BLaER1 treated with 17β-estradiol and CSF1 and Interleukin-3, amounts not matched to agents 10 nM and 100 nM (cell line): ENCODE data around the gene TENM3.

Source experiments
- H3K27ac ChIP-seq, 11 experiments: shearing (Covaris generic); formaldehyde crosslinking; 2 replicates each; pipeline ENCODE4 v1.8.1; 2022
- H3K27me3 ChIP-seq, 11 experiments: shearing (Covaris generic); formaldehyde crosslinking; 2 replicates each; pipeline ENCODE4 v1.8.1; 2022
- H3K36me3 ChIP-seq, 11 experiments: shearing (Covaris generic); formaldehyde crosslinking; 2 replicates each; pipeline ENCODE4 v1.8.1; 2022
- H3K4me1 ChIP-seq, 10 experiments: shearing (Covaris generic); formaldehyde crosslinking; 2 replicates each; pipeline ENCODE4 v1.8.1; 2022
- H3K4me2 ChIP-seq, 11 experiments: shearing (Covaris generic); formaldehyde crosslinking; 2 replicates each; pipeline ENCODE4 v1.8.1; 2022
- H3K4me3 ChIP-seq, 10 experiments: shearing (Covaris generic); formaldehyde crosslinking; 2 replicates each; pipeline ENCODE4 v1.8.1; 2022
- H3K9ac ChIP-seq, 11 experiments: shearing (Covaris generic); formaldehyde crosslinking; 2 replicates each; pipeline ENCODE4 v1.8.1; 2022
- H3K9me3 ChIP-seq, 11 experiments: shearing (Covaris generic); formaldehyde crosslinking; replicated peaks in 1 of 11; 2 replicates each; pipeline ENCODE4 v1.8.1; 2022
- H4K20me1 ChIP-seq, 11 experiments: shearing (Covaris generic); formaldehyde crosslinking; 2 replicates each; pipeline ENCODE4 v1.8.1; 2022
- Cebpa-rat ChIP-seq, 11 experiments: shearing (Covaris generic); IDR thresholded peaks; 2 replicates each; pipeline ENCODE4 v1.8.1; 2022

TENM3 gene

DNA sequence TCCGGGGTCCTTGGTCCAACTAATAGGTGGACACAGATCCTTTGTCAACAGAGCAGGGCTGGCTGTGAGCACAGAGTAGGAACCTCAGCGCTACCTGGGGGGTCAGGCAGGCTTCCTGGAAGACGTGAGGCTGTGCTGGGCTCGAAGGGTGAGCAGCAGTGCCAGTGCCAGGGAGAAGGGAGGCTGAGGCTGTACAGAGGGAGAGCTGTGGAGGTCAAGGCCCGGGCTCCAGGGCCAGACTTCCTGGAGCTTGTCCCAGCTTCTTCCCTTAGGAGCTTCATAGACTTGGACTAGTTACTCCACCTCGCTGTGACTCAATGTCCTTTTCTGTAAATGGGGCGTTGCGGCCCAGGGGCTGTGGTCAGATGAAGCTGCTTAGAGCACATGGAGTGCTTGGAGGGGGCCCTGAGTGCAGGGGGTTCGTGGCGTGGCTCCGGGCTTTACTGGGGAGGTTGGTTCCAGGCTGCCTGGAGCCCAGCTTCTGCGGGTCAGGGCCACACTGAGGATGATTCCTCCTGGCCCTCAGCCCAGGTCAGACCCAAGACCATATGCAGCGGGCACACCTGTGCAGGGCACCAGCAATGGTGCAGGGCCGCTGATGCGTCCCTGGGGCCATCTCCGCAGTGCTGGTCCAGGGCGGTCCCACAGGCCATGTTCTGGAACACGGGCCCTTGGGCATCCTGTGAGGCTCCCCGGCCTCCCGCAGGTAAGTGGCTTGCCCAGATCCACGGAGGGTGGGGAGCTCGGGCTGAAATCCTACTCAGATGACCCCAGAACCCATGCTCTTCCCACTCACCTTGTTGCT is 575.9 kb downstream of the TENM3 start:
- no peak overlapping the region for H3K4me3 ChIP-seq
- H3K4me2 ChIP-seq, result no peak overlapping the region
- H4K20me1 ChIP-seq, result no peaks in the 10 kb centered on the region

DNA sequence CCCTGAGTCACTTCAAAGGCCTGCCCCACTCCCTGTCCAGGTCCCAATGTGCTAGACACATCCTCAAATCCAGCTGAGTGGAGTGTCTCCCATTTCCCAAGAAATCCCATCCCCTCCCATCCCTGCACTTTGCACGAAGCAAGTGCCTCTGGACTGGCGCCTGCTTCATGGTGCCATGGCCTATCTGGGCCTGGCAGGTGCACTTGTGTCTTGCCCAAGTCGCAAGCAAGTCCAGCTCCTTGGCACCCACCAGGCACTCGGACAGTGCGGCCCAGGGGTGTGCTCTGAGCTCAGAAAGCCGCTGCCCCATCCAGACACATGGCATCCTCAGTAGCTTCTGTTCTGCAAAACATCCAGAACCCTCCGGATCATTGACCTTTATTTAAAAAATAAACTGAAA is 576.5 kb downstream of the TENM3 start:
- no peak for TF ChIP-seq Cebpa-rat (IDR thresholded peaks at IDR 0.05)
- Histone ChIP-seq H3K9ac (no peak overlapping the region), H3K27me3 (no peaks in the 10 kb centered on the region), H3K9me3 (no peaks in the 10 kb centered on the region), H3K4me1 (peaks cover 0 to 27% (median 22%) of the 10 kb centered on the region in 10 experiments; a peak in 17 of 20 replicates), H3K4me2 (no peak overlapping the region), H4K20me1 (no peaks in the 10 kb centered on the region), H3K27ac (no peak overlapping the region), H3K36me3 (no peaks in the 10 kb centered on the region), H3K4me3 (no peak overlapping the region)

More for the DNA sequence above, 575.9 kb downstream of the TENM3 start:
- Histone ChIP-seq H3K4me1 (peaks cover 0 to 21% (median 16%) of the 10 kb centered on the region in 10 experiments; a peak in 15 of 20 replicates), H3K27me3 (no peaks in the 10 kb centered on the region), H3K9ac (no peak overlapping the region), H3K9me3 (peaks cover 0 to under 1% (median 0%) of the 10 kb centered on the region in 11 experiments; a peak in 1 of 22 replicates), H3K27ac (no peak overlapping the region), H3K36me3 (no peaks in the 10 kb centered on the region)
- no peak for TF ChIP-seq Cebpa-rat (IDR thresholded peaks at IDR 0.05)

DNA sequence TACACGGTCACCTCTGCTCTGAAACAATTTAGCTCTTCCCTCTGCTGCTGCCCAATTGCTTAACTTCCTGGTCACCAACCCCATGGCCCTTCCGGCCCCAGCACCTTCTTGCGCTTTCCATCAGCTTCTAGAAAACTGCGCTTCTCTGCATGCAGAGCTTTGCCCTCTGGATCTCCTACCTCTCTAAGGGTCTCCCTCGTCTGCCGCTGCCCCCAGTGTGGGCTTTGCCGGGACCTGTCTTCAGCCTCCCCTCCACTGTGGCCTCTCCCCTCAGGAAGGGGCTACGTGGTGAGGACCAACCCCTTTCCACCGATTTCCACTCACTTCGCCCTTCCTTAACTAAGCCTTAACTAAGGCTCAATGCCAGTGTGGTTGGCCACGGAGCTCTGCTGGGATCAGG is 579.4 kb downstream of the TENM3 start:
- peak overlapping the region in 5 of 11 experiments; percentile 2 to 91 (median 87); a peak in 4 of 22 replicates for H3K4me2 ChIP-seq
- H3K27ac ChIP-seq, result peak overlapping the region in 1 of 11 experiments; percentile 11; a peak in 3 of 22 replicates
- no peak for TF ChIP-seq Cebpa-rat (IDR thresholded peaks at IDR 0.05)
- H3K9ac ChIP-seq, result no peak overlapping the region
- peaks cover 23 to 55% (median 50%) of the 10 kb centered on the region in 10 experiments for H3K4me1 ChIP-seq
- no peaks in the 10 kb centered on the region for H3K27me3 ChIP-seq
- H3K4me3 ChIP-seq, result no peak overlapping the region
- no peaks in the 10 kb centered on the region for H3K9me3 ChIP-seq
- H3K36me3 ChIP-seq, result no peaks in the 10 kb centered on the region
- no peaks in the 10 kb centered on the region for H4K20me1 ChIP-seq

DNA sequence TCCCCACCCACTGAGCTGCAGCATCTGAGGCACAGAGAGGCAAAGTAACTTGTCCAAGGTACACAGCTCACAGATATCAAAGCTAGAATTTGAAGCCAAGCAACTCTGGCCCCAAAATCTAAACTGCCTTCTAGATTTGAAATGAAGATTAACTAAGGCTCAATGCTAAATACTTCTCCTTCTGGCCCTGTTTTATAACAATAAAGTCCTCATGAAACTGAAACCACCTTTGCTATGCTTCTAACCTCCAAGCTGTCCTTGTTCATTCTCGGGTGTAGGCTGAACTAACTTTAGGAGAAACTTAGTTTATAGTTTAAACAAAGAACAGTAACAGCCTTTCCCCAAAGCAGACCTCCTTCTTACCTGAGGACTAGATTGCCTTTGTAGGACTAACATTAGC is 580.4 kb downstream of the TENM3 start:
- H3K36me3 ChIP-seq, result no peaks in the 10 kb centered on the region
- H3K4me2 ChIP-seq, result peak overlapping the region; percentile 1 to 91 (median 87); a peak in 17 of 22 replicates
- no peaks in the 10 kb centered on the region for H3K9me3 ChIP-seq
- H3K4me1 ChIP-seq, result peaks cover 23 to 66% (median 60%) of the 10 kb centered on the region in 10 experiments
- TF ChIP-seq Cebpa-rat (IDR thresholded peaks at IDR 0.05), result no peak
- no peaks in the 10 kb centered on the region for H4K20me1 ChIP-seq
- peak overlapping the region in 4 of 11 experiments; percentile 6 to 80 (median 10); a peak in 5 of 22 replicates for H3K27ac ChIP-seq
- H3K4me3 ChIP-seq, result no peak overlapping the region
- no peaks in the 10 kb centered on the region; a peak in 1 of 22 replicates for H3K27me3 ChIP-seq
- H3K9ac ChIP-seq, result 0 out of 22 replicates have a peak overlapping the region, but pooled peaks of 2 of the 11 experiments have one; percentile 6 to 21

- no peaks in the 10 kb centered on the region; a peak in 1 of 22 replicates for H3K27me3 ChIP-seq
- no peak overlapping the region; a peak in 1 of 20 replicates for H3K4me3 ChIP-seq
- H3K4me2 ChIP-seq, result peak overlapping the region; percentile 55 to 91 (median 87)
- H3K4me1 ChIP-seq, result peaks cover 29 to 80% (median 75%) of the 10 kb centered on the region in 10 experiments
- no peaks in the 10 kb centered on the region for H3K36me3 ChIP-seq
- TF ChIP-seq Cebpa-rat (IDR thresholded peaks at IDR 0.05), result no peak
- peak overlapping the region in 6 of 11 experiments; percentile 5 to 75 (median 74); a peak in 10 of 22 replicates for H3K9ac ChIP-seq
- no peaks in the 10 kb centered on the region for H4K20me1 ChIP-seq
- H3K27ac ChIP-seq, result peak overlapping the region in 8 of 11 experiments; percentile 12 to 81 (median 69); a peak in 15 of 22 replicates
- H3K9me3 ChIP-seq, result no peaks in the 10 kb centered on the region
Measured at GRCh38 chr4:182825003-182825402, 581.8 kb downstream of the TENM3 start.

- Histone ChIP-seq H3K36me3 (no peaks in the 10 kb centered on the region), H3K4me2 (peak overlapping the region; percentile 55 to 91 (median 87))
Measured at GRCh38 chr4:182825786-182826185, 582.6 kb downstream of the TENM3 start.

DNA sequence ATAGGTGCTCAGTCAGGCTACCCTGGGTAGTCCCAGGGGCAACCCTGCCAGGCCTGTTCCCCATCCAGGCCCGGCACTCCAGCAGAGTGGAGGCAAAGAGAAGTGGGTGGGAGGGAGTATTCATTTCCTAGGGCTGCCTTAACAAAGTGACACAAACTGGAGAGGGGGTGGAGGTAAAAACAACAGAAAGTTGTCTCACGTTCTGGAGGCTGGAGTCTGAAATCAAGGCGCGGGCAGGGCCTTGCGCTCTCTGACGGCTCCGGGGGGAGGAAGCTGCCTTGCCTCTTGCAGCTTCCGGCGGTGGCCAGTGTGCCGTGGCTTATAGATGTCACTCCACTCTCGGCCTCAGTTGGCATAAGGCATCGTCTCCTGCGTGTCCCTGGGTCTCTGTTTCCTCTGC is 583.2 kb downstream of the TENM3 start:
- Histone ChIP-seq H3K27ac (peak overlapping the region in 8 of 11 experiments; percentile 3 to 81 (median 69); a peak in 15 of 22 replicates), H3K4me3 (peak overlapping the region in 4 of 10 experiments; percentile 14 to 42 (median 29); a peak in 5 of 20 replicates), H4K20me1 (no peaks in the 10 kb centered on the region), H3K9me3 (no peaks in the 10 kb centered on the region), H3K9ac (peak overlapping the region in 8 of 11 experiments; percentile 20 to 75 (median 58); a peak in 14 of 22 replicates), H3K36me3 (no peaks in the 10 kb centered on the region), H3K4me1 (peaks cover 29 to 88% (median 80%) of the 10 kb centered on the region in 10 experiments), H3K27me3 (no peaks in the 10 kb centered on the region; a peak in 1 of 22 replicates), H3K4me2 (peak overlapping the region; percentile 55 to 91 (median 87))
- TF ChIP-seq Cebpa-rat (IDR thresholded peaks at IDR 0.05), result no peak

More at GRCh38 chr4:182825786-182826185, 582.6 kb downstream of the TENM3 start:
- no peak for TF ChIP-seq Cebpa-rat (IDR thresholded peaks at IDR 0.05)
- H4K20me1 ChIP-seq, result no peaks in the 10 kb centered on the region
- peaks cover 29 to 87% (median 78%) of the 10 kb centered on the region in 10 experiments for H3K4me1 ChIP-seq
- peak overlapping the region in 4 of 10 experiments; percentile 14 to 42 (median 29); a peak in 7 of 20 replicates for H3K4me3 ChIP-seq
- H3K9me3 ChIP-seq, result no peaks in the 10 kb centered on the region
- peak overlapping the region in 8 of 11 experiments; percentile 20 to 75 (median 58); a peak in 13 of 22 replicates for H3K9ac ChIP-seq
- H3K27ac ChIP-seq, result peak overlapping the region in 8 of 11 experiments; percentile 12 to 81 (median 69); a peak in 14 of 22 replicates
- H3K27me3 ChIP-seq, result no peaks in the 10 kb centered on the region; a peak in 1 of 22 replicates

DNA sequence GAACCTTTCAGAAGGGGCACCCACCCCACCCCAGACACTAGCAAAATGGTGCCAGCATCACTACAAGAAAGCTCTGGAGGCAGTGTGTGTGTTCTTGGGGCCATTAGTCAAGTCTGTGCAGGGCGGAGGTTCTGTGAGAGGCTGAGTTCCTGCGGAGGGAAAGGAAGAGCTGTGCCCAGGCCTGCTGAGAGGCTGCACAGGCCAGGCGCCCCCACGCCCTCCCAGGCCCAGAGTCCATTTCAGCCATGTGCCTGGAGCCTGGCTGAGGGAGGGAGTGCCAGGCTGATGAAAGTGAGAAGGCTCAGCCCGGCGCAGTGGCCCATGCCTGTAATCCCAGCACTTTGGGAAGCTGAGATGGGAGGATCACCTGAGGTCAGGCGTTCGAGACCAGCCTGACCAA is 584.0 kb downstream of the TENM3 start:
- peak overlapping the region in 10 of 11 experiments; percentile 73 to 91 (median 88); a peak in 19 of 22 replicates for H3K4me2 ChIP-seq
- H3K9ac ChIP-seq, result peak overlapping the region in 1 of 11 experiments; percentile 74; a peak in 1 of 22 replicates

GRCh38 chr4:182827954-182828353 is 584.8 kb downstream of the TENM3 start:
- peak overlapping the region in 10 of 11 experiments; percentile 33 to 91 (median 74); a peak in 17 of 22 replicates for H3K4me2 ChIP-seq
- no peak overlapping the region for H3K9ac ChIP-seq
- H3K27me3 ChIP-seq, result no peaks in the 10 kb centered on the region; a peak in 1 of 22 replicates
- no peaks in the 10 kb centered on the region for H3K9me3 ChIP-seq
- no peak overlapping the region for H3K4me3 ChIP-seq
- no peaks in the 10 kb centered on the region for H3K36me3 ChIP-seq
- peaks cover 29 to 86% (median 72%) of the 10 kb centered on the region in 10 experiments for H3K4me1 ChIP-seq
- H3K27ac ChIP-seq, result peak overlapping the region in 2 of 11 experiments; percentile 23 to 26; a peak in 3 of 22 replicates
- no peaks in the 10 kb centered on the region for H4K20me1 ChIP-seq
- no peak for TF ChIP-seq Cebpa-rat (IDR thresholded peaks at IDR 0.05)

More for the DNA sequence above, 584.0 kb downstream of the TENM3 start:
- no peaks in the 10 kb centered on the region for H3K36me3 ChIP-seq
- H4K20me1 ChIP-seq, result no peaks in the 10 kb centered on the region
- no peaks in the 10 kb centered on the region for H3K9me3 ChIP-seq
- peak overlapping the region in 4 of 11 experiments; percentile 78 to 81 (median 80); a peak in 5 of 22 replicates for H3K27ac ChIP-seq
- no peaks in the 10 kb centered on the region; a peak in 1 of 22 replicates for H3K27me3 ChIP-seq
- no peak for TF ChIP-seq Cebpa-rat (IDR thresholded peaks at IDR 0.05)
- no peak overlapping the region for H3K4me3 ChIP-seq
- H3K4me1 ChIP-seq, result peaks cover 29 to 86% (median 78%) of the 10 kb centered on the region in 10 experiments
